HL-60 (cell line): ENCODE results near the gene SLC16A10.
A peak's percentile ranks its signal among the peaks of the same experiment; 100 is the strongest.
"Not testable (repeated sequence)": the region's sequence is repeated elsewhere in the genome, so short reads cannot be mapped to it uniquely, and the experiment has no call there.

Experiments used
- DNase-seq, 2 experiments: peaks; one replicate each; pipeline ENCODE4 v3.0.0-alpha.2; 2010 to 2020; ENCODE audit warnings: low read depth in 1 of 2, low spot score in 1 of 2
- H3K27ac ChIP-seq: fragments of 250-450 bp; sonication (Bioruptor Pico); replicated peaks from 2 replicates; pipeline ENCODE4 v1.5.1; 2020; ENCODE audit warnings: mild to moderate bottlenecking, moderate library complexity
- H3K27me3 ChIP-seq: fragments of 250-450 bp; sonication (Bioruptor Pico); 2 replicates; pipeline ENCODE4 v1.5.1; 2021; ENCODE audit warnings: mild to moderate bottlenecking, moderate library complexity; ENCODE audit not compliant: insufficient read depth, poor library complexity, severe bottlenecking
- H3K4me3 ChIP-seq: replicated peaks from 2 replicates; pipeline ENCODE4 v1.5.1; 2011; ENCODE audit warnings: mild to moderate bottlenecking, control low read depth, low read length; ENCODE audit not compliant: insufficient read depth
- CTCF ChIP-seq: IDR thresholded peaks from one replicate; pipeline ENCODE4 v1.5.1; 2011; ENCODE audit warnings: low read length, control low read depth, inconsistent platforms; ENCODE audit not compliant: insufficient read depth
- GABPA ChIP-seq: IDR thresholded peaks from 2 replicates; pipeline ENCODE4 v1.6.1; 2012; ENCODE audit warnings: low read depth
- POLR2AphosphoS5 ChIP-seq: IDR thresholded peaks from 2 replicates; pipeline ENCODE4 v1.6.1; 2012; ENCODE audit warnings: low read depth
- REST ChIP-seq: IDR thresholded peaks from 2 replicates; pipeline ENCODE4 v1.6.1; 2012; ENCODE audit warnings: low read depth; ENCODE audit not compliant: insufficient replicate concordance
- SPI1 ChIP-seq: IDR thresholded peaks from 2 replicates; pipeline ENCODE4 v1.6.1; 2012; ENCODE audit warnings: low read depth, mild to moderate bottlenecking, borderline replicate concordance

SLC16A10 gene

DNA sequence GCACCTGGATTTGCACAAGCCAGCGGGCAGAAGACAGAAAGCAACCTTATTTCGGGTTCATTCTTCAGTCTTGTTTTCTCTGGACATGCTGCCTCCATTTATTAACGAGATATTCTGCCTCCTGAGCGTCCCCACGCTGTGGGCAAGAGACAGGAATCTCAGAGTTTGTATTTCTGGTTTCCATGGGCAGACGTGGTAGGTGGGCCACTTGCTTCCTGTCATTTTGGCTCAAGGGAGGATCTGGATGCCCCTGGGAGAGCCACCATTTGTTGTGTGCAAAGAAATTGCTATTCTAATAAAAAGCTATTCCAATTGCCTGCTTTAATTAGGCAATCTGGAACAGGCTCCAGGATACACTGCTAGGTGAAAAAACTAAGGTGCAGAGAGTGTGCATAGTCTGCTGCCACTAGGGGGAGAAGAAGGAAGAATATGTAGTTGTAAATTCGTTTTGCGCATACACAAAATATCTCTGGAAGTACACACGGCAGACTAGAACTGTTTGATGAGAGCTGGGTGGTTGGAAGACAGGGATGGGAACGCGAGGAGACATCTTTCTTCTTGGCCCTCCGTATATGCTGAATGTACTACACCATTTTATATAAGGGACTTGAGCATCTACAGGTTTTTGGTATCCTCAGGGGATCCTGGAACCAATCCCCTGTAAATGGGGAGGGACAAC, 30.1 kb upstream of the SLC16A10 start:
- DNase-seq: peak; percentile 4 to 25
- TF ChIP-seq CTCF (peak; percentile 54), POLR2AphosphoS5 (no peak)
- no peaks in the 10 kb centered on the region for H3K27me3 ChIP-seq
- H3K4me3 ChIP-seq: no peak overlapping the region
- no peak overlapping the region for H3K27ac ChIP-seq

GRCh38 chr6:111061508-111061907, 25.8 kb upstream of the SLC16A10 start:
- TF ChIP-seq GABPA: no peak
- TF ChIP-seq CTCF: no peak
- no peak for TF ChIP-seq POLR2AphosphoS5
- no peak for TF ChIP-seq SPI1
- no peak for TF ChIP-seq REST
- DNase-seq: no peak

GRCh38 chr6:111061985-111062384, 25.3 kb upstream of the SLC16A10 start:
- DNase-seq, H3K27ac ChIP-seq, H3K27me3 ChIP-seq, H3K4me3 ChIP-seq: not testable (repeated sequence)

More at GRCh38 chr6:111061508-111061907, 25.8 kb upstream of the SLC16A10 start:
- Histone ChIP-seq H3K27me3 (no peaks in the 10 kb centered on the region), H3K27ac (no peak overlapping the region), H3K4me3 (no peak overlapping the region)

GRCh38 chr6:111062860-111063259, 24.4 kb upstream of the SLC16A10 start:
- not testable (repeated sequence) for DNase-seq, H3K27ac ChIP-seq, H3K4me3 ChIP-seq, H3K27me3 ChIP-seq

DNA sequence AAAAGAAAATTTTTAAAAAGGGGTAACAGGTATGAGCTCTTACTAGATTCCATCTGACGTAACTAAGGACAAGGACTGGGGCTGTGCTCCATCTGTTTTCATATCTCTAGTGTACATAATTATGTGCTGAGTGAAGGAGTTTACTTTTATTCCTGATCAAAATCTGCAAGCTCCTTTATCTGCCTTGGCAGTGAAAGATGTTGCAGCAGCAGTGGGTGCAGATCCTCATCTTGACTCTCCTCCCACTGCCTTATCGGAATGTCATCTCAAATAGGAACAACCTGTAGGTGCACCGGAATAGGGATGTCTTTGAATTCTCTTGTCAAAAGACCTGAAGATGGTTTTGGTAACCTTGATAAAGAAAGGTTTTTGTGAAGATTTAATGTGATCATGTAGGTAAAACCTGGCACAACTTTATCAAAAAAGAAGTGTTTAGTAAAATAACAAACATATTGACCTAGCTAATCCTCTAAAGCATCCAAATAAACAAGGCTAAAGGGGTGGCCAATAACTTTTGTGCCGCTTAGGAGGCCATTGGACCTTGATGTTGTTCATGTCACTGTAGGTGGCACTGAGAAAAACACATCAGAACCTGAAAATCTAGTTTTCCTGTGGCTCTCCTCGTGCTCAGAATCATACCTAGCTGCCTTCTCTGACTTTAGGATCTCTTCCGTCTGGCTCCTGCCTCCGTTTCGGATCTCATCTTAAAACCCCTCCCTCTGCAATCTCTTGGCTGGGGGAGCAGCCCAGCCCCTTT, 19.0 kb upstream of the SLC16A10 start:
- TF ChIP-seq SPI1: no peak
- no peak for TF ChIP-seq GABPA
- TF ChIP-seq REST: no peak
- TF ChIP-seq POLR2AphosphoS5: no peak
- no peak for TF ChIP-seq CTCF
- no peak overlapping the region for H3K4me3 ChIP-seq
- H3K27me3 ChIP-seq: no peaks in the 10 kb centered on the region
- DNase-seq: no peak
- H3K27ac ChIP-seq: no peak overlapping the region
